CD8-positive, alpha-beta memory T cell (primary cell): ENCODE measurements around the gene PLXNC1. TPM values are rescaled to one million over a fixed set of nuclear protein-coding genes. Genes with fewer than 3 reads are reported as not detected.

Source experiments
- CTCF ChIA-PET: fragments of 350-600 bp; sonication (Branson Sonifier 250); formaldehyde crosslinking; loops from one replicate; lab custom pipeline; 2021; ENCODE audit warnings: antibody characterized with exemption; lab: Charles Lee
- POLR2A ChIA-PET: fragments of 350-600 bp; sonication (Branson Sonifier 250); formaldehyde crosslinking; loops from one replicate; lab custom pipeline; 2021; ENCODE audit warnings: antibody characterized with exemption; lab: Charles Lee
- DNase-seq, 5 donors: peaks; one replicate each; pipeline versions ENCODE4 v3.0.0 to v3.0.0-alpha.2; 2020 to 2022; ENCODE audit warnings: mixed read lengths in 1 of 5
- H3K27ac ChIP-seq: one replicate; pipeline ENCODE4 v1.7.0; 2013; ENCODE audit warnings: low read depth, mild to moderate bottlenecking, low read length, moderate library complexity
- H3K27me3 ChIP-seq: 2 replicates; pipeline ENCODE4 v1.7.0; 2013; ENCODE audit warnings: low read length, mild to moderate bottlenecking; ENCODE audit not compliant: insufficient read depth, poor library complexity, severe bottlenecking
- H3K36me3 ChIP-seq: 2 replicates; pipeline ENCODE4 v1.7.0; 2013; ENCODE audit warnings: mild to moderate bottlenecking, low read length, moderate library complexity; ENCODE audit not compliant: insufficient read depth
- H3K4me1 ChIP-seq: 2 replicates; pipeline ENCODE4 v1.7.0; 2013; ENCODE audit warnings: mild to moderate bottlenecking, low read length, moderate library complexity; ENCODE audit not compliant: insufficient read depth
- H3K4me3 ChIP-seq: 2 replicates; pipeline ENCODE4 v1.7.0; 2013; ENCODE audit warnings: mild to moderate bottlenecking, low read length
- H3K9me3 ChIP-seq: 2 replicates; pipeline ENCODE4 v1.7.0; 2013; ENCODE audit warnings: mild to moderate bottlenecking, low read length
- H3K27ac Mint-ChIP-seq, 8 donors: one replicate each; pipeline ENCODE4 v1.8.0; 2020 to 2021; ENCODE audit warnings: mixed read lengths in 8 of 8, mild to moderate bottlenecking in 6 of 8, inconsistent platforms in 3 of 8, moderate library complexity in 3 of 8
- H3K27me3 Mint-ChIP-seq, 2 donors: one replicate each; pipeline ENCODE4 v1.8.0; 2020 to 2021; ENCODE audit warnings: mixed read lengths in 2 of 2, mild to moderate bottlenecking in 1 of 2, moderate library complexity in 1 of 2
- H3K36me3 Mint-ChIP-seq, 3 donors: one replicate each; pipeline ENCODE4 v1.8.0; 2020 to 2021; ENCODE audit warnings: mixed read lengths in 3 of 3, inconsistent platforms in 1 of 3, mild to moderate bottlenecking in 1 of 3
- H3K4me1 Mint-ChIP-seq, 3 donors: one replicate each; pipeline ENCODE4 v1.8.0; 2020 to 2021; ENCODE audit warnings: mixed read lengths in 3 of 3, inconsistent platforms in 1 of 3, mild to moderate bottlenecking in 1 of 3
- H3K4me3 Mint-ChIP-seq, 7 donors: one replicate each; pipeline ENCODE4 v1.8.0; 2020 to 2021; ENCODE audit warnings: mixed read lengths in 7 of 7, mild to moderate bottlenecking in 6 of 7, moderate library complexity in 4 of 7, inconsistent platforms in 2 of 7
- H3K9me3 Mint-ChIP-seq, 5 donors: one replicate each; pipeline ENCODE4 v1.8.0; 2020 to 2022; ENCODE audit warnings: mixed read lengths in 5 of 5, mild to moderate bottlenecking in 3 of 5, moderate library complexity in 2 of 5, inconsistent platforms in 1 of 5
- polyA plus RNA-seq: library from polyadenylated mRNA; unstranded; fragments of 300-500 nt; fragmentation: Illumina TruSeq; gene quantifications from one replicate; pipeline ENCODE4 v1.2.3, GENCODE V29; 2021
- total RNA-seq, 2 experiments: library from RNA; stranded (reverse); gene quantifications; one replicate each; pipeline ENCODE4 v1.2.3, GENCODE V29; 2021

Gene PLXNC1
- total and polyA plus RNA-seq, 3 experiments from 2014 or later, result 5.0 to 8.1 (median 5.6) TPM

DNA sequence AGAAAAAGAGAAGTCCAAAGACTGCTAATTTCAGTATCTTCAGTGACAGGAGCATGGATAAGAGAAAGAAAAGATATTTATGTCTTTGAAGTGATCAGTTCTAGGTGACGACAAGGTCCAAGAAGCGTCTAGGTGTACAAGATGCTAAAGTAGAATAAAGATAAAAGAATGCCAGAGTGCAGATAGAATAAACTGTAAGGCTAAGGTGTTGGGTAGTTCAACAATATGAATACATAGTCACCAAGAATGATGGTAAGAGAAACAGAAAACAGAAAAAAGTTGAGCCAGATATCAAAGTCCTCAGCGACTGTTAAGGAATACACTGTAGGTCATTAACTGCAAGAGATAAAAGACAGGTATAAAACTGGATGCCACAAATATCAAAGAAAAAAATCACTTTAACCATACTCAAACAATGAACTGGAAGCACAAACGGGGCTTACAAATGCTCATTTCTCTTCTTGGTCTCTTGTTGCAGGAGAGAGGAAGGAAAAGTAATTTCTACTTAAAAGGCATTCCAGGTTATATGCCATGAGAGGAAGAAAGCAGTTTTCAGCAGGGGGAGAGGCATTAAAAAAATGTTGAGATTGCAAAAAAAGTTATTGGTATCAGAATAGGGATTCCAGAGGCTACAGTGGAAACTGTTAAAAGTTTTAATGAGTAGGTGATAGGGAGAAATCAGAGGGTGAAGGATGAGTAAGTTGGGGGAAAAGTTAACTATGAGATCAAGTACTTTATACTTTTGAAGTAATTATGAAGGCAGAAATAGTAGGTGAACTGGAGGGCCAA is 189.8 kb downstream of the PLXNC1 start:
- no peak overlapping the region for H3K4me3 ChIP-seq
- no peak overlapping the region for H3K27ac ChIP-seq
- no peak for DNase-seq
- H3K27me3 ChIP-seq, result no peaks in the 10 kb centered on the region
- ChIA-PET POLR2A (no interaction called here), CTCF (no interaction called here)
- Mint-ChIP-seq H3K27me3 (no peaks in the 10 kb centered on the region), H3K36me3 (peaks cover 2 to 14% (median 10%) of the 10 kb centered on the region in 3 donors), H3K9me3 (no peaks in the 10 kb centered on the region), H3K4me3 (no peak overlapping the region), H3K27ac (peak overlapping the region in 1 of 8 donors; percentile 16), H3K4me1 (no peaks in the 10 kb centered on the region)
- no peaks in the 10 kb centered on the region for H3K9me3 ChIP-seq
- H3K4me1 ChIP-seq, result no peaks in the 10 kb centered on the region
- H3K36me3 ChIP-seq, result no peaks in the 10 kb centered on the region

DNA sequence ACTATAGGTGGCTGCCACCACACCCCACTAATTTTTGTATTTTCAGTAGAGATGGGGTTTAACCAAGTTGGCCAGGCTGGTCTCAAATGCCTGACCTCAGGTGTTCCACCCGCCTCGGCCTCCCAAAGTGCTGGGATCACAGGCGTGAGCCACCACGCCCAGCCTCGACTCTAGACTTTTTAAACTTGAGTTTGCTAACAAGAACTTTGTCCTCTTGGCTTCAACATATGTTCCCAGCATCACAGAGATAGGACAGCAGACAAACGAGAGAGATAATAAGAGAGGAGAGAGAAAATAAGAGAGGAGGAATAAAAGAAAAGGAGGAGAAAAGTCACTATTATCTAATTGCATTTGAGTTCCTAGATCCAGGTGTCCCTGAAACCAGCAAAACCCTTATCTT is 192.2 kb downstream of the PLXNC1 start:
- no peak overlapping the region for H3K27ac Mint-ChIP-seq
- ChIA-PET CTCF (no interaction called here), POLR2A (no interaction called here)
- no peaks in the 10 kb centered on the region for H3K27me3 Mint-ChIP-seq
- H3K4me1 Mint-ChIP-seq, result no peaks in the 10 kb centered on the region
- H3K36me3 Mint-ChIP-seq, result peaks cover 8 to 33% (median 9%) of the 10 kb centered on the region in 3 donors
- DNase-seq, result no peak
- no peaks in the 10 kb centered on the region for H3K9me3 Mint-ChIP-seq
- no peaks in the 10 kb centered on the region for H3K4me1 ChIP-seq
- H3K4me3 ChIP-seq, result no peak overlapping the region
- H3K4me3 Mint-ChIP-seq, result no peak overlapping the region
- H3K27ac ChIP-seq, result no peak overlapping the region
- no peaks in the 10 kb centered on the region for H3K27me3 ChIP-seq
- no peaks in the 10 kb centered on the region for H3K9me3 ChIP-seq
- no peaks in the 10 kb centered on the region for H3K36me3 ChIP-seq

DNA sequence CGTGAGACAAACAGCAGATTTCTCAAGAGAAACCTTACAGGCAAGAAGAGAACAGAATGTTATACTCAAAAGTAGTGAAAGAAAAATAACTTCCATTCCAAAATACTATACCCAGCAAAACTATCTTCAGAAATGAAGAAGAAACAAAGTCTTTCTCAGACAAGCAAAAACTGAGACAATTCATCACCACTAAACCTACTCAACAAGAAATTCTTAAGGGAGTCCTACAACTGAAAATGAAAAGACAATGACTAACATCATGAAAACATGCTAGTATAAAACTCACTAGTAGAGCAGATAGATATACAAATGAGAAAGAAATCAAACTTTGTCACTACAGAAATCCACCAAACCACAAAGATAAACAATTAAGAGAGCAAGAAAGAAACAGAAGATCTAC is 204.8 kb downstream of the PLXNC1 start:
- no peaks in the 10 kb centered on the region for H3K27me3 Mint-ChIP-seq
- H3K36me3 Mint-ChIP-seq, result peaks cover 39 to 86% (median 68%) of the 10 kb centered on the region in 3 donors
- Histone ChIP-seq H3K9me3 (peaks cover 25% of the 10 kb centered on the region), H3K27me3 (no peaks in the 10 kb centered on the region), H3K27ac (no peak overlapping the region), H3K36me3 (peaks cover 5% of the 10 kb centered on the region), H3K4me1 (no peaks in the 10 kb centered on the region), H3K4me3 (no peak overlapping the region)
- peak overlapping the region in 1 of 8 donors; percentile 1 for H3K27ac Mint-ChIP-seq
- POLR2A ChIA-PET, result interaction anchor here (0.7 kb wide), 1 partner anchor 24 kb away, joined by 3 read pairs; no protein-coding TSS in a partner anchor
- peaks cover 55 to 79% (median 65%) of the 10 kb centered on the region in 5 donors for H3K9me3 Mint-ChIP-seq
- no peak for DNase-seq
- CTCF ChIA-PET, result no interaction called here
- H3K4me1 Mint-ChIP-seq, result peaks cover 0 to 7% (median 0%) of the 10 kb centered on the region in 3 donors
- H3K4me3 Mint-ChIP-seq, result no peak overlapping the region
